NCI-H526 (cell line): ENCODE data around the gene ERBB2.

ENCODE experiments used
- DNase-seq, 2 experiments: peaks; one replicate each; lab custom pipeline; 2025; lab: John Stamatoyannopoulos, UW

Gene ERBB2

DNA sequence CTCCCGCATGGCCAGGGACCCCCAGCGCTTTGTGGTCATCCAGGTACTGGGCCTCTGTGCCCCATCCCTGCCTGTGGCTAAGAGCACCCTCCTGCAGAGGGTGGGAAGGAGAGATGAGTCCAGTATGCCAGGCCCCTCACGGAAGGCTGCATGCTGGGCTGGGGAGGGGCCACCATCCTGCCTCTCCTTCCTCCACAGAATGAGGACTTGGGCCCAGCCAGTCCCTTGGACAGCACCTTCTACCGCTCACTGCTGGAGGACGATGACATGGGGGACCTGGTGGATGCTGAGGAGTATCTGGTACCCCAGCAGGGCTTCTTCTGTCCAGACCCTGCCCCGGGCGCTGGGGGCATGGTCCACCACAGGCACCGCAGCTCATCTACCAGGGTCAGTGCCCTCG, 26.8 kb downstream of the ERBB2 start:
- DNase-seq: no peak

GRCh38 chr17:39727556-39727955, 27.7 kb downstream of the ERBB2 start:
- no peak for DNase-seq

DNA sequence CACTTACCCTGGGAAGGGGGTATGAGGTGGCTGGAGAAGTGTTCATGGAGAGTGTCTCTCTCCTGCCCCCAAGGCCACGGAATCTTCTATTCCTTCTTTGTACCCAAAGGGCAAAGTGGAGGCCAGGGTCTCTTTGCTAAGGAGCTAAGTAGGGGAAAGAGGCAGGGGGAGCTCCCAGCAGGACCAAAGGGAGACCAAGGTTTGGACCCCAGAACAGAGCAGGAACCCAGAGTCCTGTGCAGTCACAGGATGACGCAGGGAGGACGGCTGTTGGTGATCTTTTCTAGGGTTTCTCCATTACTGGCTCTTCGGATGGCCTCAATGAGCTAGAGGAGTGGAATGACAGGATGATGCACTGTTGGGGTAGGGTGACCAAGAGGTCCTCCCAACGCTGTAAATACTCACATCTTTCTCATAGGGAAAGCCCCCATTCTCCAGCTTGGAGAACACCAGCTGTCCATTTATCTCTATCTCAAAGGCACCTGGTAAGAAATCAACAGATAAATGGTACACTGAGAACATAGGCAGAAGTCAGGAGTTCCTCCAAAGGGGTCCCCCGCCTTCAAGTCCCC, 29.5 kb downstream of the ERBB2 start:
- DNase-seq: no peak

DNA sequence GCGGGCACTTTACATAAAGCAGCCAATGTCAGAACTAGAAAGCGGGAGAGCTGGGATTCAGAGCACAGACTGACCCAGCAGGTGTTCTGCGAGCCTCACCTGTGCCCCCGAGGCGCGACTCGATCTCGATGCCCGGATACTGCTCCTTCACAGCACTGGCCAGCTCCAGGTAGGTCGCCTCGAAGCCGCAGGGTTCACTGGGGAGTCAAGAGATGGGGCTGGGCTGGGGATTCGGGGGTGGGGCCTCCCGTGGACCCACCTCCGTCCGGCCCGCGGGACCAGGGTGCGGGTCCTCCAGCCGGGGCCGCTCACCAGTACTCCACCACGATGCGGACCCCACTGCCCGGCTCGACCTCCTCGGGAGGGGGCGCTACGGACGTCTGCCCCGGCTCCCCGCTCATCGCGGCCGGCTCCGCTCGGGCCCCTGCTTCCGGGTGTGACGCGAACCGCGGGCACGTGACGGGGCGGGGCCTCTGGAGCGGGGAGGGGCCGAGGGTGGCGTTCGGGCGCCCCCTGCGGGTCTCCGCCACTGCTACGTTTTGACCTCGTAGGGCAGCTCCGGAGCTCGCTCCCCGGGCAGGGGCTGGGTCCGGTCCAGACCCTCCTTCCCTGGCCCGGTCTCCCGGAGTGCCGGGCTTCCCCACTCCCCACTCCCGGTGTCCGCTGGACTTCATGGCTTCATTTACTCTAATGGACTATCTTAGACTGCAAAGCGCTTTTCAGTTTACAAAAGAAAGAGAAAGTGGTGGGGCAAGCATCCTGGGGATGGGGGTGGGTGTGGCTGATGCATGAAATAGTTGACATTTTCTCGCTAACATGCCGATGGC, 30.4 kb downstream of the ERBB2 start, which contains the start of gene MIEN1:
TSS of gene MIEN1 (minus strand) at position 438 of the 827 bp plus-strand sequence. CDS start at position 401, 37 bp downstream.
- DNase-seq: peak; percentile 19 to 89

GRCh38 chr17:39732586-39732985, 32.7 kb downstream of the ERBB2 start:
- no peak for DNase-seq

DNA sequence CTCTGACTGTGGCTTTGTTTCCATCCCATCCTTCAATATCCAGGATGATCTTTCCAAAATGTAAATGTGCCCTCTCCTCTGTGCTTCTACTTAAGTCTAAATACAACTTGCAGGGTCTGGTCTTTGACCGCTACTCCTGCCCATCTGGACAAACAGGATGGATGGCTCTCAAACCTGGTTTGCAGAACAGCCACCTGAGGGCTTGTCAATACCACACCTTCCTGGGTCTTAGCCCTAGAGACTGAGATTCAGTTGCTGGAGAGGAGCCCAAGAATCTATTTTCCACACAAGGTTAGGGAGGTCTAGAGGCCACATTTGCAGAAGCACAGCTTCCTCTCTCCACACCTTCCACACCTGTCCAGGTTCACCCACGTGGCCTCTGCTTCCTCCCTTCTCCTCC, 36.0 kb downstream of the ERBB2 start:
- DNase-seq: no peak

GRCh38 chr17:39736319-39737165, 36.7 kb downstream of the ERBB2 start:
- DNase-seq: no peak

DNA sequence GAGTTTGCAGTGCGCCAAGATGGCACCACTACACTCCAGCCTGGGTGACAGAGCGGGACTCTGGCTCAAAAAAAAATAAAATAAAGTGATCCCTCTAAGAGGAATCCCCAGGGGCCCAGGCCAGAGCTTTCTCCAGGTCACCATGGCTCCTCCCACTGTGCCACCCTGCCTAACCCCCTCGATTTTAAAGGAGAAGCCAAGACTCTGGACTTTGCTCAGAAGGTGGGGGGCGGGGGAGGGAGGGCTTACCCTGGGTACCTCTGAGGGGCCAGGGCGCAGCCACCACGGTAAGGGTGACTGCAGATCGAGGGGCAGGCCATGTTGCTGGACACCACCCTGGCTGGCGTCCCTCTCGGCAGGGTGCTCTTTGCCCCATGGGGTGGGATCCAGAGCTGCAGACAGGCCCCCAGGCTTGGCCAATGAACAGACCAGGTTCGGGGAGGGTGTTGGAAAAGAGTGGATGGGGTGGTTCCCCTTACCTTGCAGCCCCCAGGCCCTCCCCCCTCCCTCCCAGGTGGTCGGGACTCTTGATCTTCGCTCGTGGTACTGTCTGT, 37.4 kb downstream of the ERBB2 start:
- DNase-seq: no peak

DNA sequence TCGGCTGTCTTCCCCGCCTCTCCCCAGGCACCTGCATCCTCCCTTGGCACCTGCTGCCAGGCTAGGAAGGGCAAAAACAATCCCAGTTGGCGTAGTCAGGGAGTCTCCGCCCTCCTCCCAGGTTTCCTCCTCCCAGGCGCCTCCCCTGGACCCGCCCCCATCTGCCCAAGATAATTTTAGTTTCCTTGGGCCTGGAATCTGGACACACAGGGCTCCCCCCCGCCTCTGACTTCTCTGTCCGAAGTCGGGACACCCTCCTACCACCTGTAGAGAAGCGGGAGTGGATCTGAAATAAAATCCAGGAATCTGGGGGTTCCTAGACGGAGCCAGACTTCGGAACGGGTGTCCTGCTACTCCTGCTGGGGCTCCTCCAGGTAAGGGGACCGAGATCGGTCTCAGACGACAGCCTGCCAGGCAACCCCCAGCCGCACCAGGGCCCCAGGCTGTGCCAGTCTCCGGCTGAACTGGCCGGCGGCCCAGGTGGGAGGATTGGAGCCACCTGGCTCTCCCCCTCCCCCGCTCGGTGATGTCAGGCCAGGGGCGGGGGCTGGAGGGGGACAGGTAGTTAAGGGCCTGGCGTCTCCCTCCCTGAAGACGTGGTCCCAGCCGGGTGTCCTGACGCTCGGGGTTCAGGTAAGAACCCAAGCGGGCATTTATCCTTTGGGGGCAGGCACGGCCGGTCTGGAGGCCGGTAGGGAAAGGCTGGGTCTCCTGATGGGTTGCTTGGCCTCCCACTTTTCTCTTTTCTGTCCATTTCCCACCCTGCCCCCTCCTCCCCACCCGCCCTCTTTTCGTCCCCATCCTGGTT, 38.1 kb downstream of the ERBB2 start, which contains the start of gene GRB7:
TSS of gene GRB7 (plus strand) at position 179 of the 808 bp plus-strand sequence. CDS start 4,364 bp downstream, outside the sequence.
- peak; percentile 63 to 78 for DNase-seq

DNA sequence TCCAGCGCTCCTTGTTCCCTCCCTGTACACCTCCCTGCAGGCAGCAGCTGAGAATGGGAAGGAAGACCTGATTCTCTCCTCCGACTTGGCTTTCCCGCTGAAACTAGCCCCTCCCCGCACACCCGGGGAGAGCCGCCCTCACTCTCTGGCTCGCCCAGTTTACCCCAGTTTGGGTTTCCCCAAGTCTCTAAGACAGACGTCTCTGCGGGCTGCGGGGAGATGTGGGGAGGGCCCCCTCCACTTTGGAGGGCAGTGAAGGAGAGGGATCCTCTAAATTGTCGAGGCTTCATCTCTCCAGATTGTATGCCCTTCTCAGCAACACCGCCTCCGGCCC, 38.7 kb downstream of the ERBB2 start:
- peak; percentile 41 to 59 for DNase-seq

GRCh38 chr17:39738983-39739884, 39.4 kb downstream of the ERBB2 start:
- peak; percentile 48 to 83 for DNase-seq

GRCh38 chr17:39739885-39740356, 40.1 kb downstream of the ERBB2 start:
- DNase-seq: no peak

GRCh38 chr17:39740357-39741111, 40.7 kb downstream of the ERBB2 start:
- peak; percentile 5 to 32 for DNase-seq

DNA sequence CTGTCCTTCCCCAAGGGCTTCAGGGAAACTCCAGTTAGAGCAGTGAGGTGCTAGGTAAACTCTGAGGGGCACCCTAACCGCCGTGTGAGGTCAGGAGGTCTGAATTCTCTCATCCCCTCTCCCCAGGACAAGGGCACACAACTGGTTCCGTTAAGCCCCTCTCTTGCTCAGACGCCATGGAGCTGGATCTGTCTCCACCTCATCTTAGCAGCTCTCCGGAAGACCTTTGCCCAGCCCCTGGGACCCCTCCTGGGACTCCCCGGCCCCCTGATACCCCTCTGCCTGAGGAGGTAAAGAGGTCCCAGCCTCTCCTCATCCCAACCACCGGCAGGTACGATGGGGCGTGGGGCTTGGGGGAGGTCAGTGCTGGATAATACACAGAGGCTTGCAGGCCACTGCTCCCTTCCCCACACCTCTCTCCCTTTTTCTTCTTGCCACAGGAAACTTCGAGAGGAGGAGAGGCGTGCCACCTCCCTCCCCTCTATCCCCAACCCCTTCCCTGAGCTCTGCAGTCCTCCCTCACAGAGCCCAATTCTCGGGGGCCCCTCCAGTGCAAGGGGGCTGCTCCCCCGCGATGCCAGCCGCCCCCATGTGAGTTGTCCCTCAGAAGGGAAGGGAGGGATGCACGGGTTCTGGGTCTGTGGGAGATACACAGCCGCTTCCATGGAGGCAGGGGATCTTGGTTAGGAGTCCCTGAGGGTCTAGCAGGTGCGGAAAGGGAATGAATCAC, 42.4 kb downstream of the ERBB2 start:
- no peak for DNase-seq

DNA sequence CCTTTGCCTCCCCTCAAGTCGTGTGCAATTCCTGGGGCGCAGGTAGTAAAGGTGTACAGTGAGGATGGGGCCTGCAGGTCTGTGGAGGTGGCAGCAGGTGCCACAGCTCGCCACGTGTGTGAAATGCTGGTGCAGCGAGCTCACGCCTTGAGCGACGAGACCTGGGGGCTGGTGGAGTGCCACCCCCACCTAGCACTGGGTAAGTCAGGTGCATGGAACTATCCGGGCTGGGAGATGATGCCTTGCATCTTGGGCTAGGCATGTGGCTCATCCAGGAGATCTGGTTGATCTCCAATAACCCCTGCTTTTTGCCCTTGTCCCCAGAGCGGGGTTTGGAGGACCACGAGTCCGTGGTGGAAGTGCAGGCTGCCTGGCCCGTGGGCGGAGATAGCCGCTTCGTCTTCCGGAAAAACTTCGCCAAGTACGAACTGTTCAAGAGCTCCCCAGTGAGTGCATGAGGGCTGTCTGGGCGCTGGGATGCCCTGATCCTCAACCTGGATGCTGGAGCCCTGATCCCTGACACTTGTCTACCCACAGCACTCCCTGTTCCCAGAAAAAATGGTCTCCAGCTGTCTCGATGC, 43.1 kb downstream of the ERBB2 start:
- no peak for DNase-seq

DNA sequence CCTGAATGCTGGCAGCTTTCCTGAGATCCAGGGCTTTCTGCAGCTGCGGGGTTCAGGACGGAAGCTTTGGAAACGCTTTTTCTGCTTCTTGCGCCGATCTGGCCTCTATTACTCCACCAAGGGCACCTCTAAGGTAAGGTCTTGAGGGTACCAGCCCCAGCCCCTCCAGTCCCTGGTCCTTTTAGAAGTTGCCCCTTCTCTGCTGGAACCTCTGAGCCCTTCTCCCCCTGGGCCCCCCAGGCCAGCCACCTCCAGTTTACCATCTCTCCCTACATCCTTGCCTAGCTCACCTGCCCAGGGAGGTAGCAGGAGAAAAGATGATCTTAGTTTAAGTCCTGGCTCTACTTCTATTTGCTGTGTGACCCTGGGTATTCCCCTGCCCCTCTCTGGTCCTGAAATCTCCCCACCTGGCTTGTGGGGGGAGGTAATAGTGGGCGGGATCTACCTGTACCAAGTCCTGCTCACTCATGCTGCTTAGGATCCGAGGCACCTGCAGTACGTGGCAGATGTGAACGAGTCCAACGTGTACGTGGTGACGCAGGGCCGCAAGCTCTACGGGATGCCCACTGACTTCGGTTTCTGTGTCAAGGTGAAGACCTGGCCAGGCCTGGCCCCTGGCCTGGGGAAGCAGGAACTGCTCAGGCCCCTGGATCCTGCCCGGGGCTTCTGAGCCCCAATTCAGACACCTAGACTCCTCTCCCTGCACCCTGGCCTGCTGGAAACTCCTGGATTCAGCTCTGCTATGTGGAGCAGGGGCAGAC, 44.4 kb downstream of the ERBB2 start:
- no peak for DNase-seq

GRCh38 chr17:39744836-39745215, 45.0 kb downstream of the ERBB2 start:
- DNase-seq: no peak
